CD4-positive, alpha-beta memory T cell (primary cell): ENCODE results near the gene SRRM3. TPM values are rescaled to one million over a fixed set of nuclear protein-coding genes. Genes with fewer than 3 reads are reported as not detected.
"Not testable (repeated sequence)": the region's sequence is repeated elsewhere in the genome, so short reads cannot be mapped to it uniquely, and the experiment has no call there.

Experiments used
- CTCF ChIA-PET: fragments of 350-600 bp; sonication (Branson Sonifier 250); formaldehyde crosslinking; loops from one replicate; lab custom pipeline; 2021; ENCODE audit warnings: inconsistent platforms; ENCODE audit not compliant: partially characterized antibody; lab: Charles Lee
- POLR2A ChIA-PET: fragments of 350-600 bp; sonication (Branson Sonifier 250); formaldehyde crosslinking; loops from one replicate; lab custom pipeline; 2021; ENCODE audit not compliant: partially characterized antibody; lab: Charles Lee
- DNase-seq, 5 donors: peaks; one replicate each; pipeline versions ENCODE4 v3.0.0 to v3.0.0-alpha.2; 2020 to 2022; ENCODE audit warnings: mixed read lengths in 1 of 5
- H3K27ac ChIP-seq: one replicate; pipeline ENCODE4 v1.7.0; 2013; ENCODE audit warnings: low read depth, low read length
- H3K27me3 ChIP-seq: 2 replicates; pipeline ENCODE4 v1.7.0; 2013; ENCODE audit warnings: mild to moderate bottlenecking, low read length, moderate library complexity; ENCODE audit not compliant: insufficient read depth
- H3K36me3 ChIP-seq: 2 replicates; pipeline ENCODE4 v1.7.0; 2013; ENCODE audit warnings: mild to moderate bottlenecking, low read length, moderate library complexity; ENCODE audit not compliant: insufficient read depth
- H3K4me1 ChIP-seq: 2 replicates; pipeline ENCODE4 v1.7.0; 2013; ENCODE audit warnings: mild to moderate bottlenecking, low read length, moderate library complexity; ENCODE audit not compliant: insufficient read depth
- H3K4me3 ChIP-seq, 2 donors: one replicate each; pipeline ENCODE4 v1.7.0; 2013; ENCODE audit warnings: low read length in 2 of 2, mild to moderate bottlenecking in 1 of 2
- H3K9me3 ChIP-seq, 2 donors: one replicate each; pipeline ENCODE4 v1.7.0; 2013; ENCODE audit warnings: low read length in 2 of 2, control low read depth in 1 of 2; ENCODE audit not compliant: control insufficient read depth in 1 of 2
- H3K27ac Mint-ChIP-seq, 7 donors: one replicate each; pipeline ENCODE4 v1.8.0; 2020 to 2021; ENCODE audit warnings: mixed read lengths in 7 of 7, mild to moderate bottlenecking in 6 of 7, inconsistent platforms in 3 of 7, moderate library complexity in 3 of 7
- H3K27me3 Mint-ChIP-seq, 2 donors: one replicate each; pipeline ENCODE4 v1.8.0; 2020 to 2021; ENCODE audit warnings: mixed read lengths in 2 of 2
- H3K36me3 Mint-ChIP-seq, 2 donors: one replicate each; pipeline ENCODE4 v1.8.0; 2020 to 2021; ENCODE audit warnings: mixed read lengths in 2 of 2, inconsistent platforms in 1 of 2, mild to moderate bottlenecking in 1 of 2
- H3K4me1 Mint-ChIP-seq, 4 donors: one replicate each; pipeline ENCODE4 v1.8.0; 2020 to 2021; ENCODE audit warnings: mixed read lengths in 4 of 4, mild to moderate bottlenecking in 1 of 4
- H3K4me3 Mint-ChIP-seq, 8 donors: one replicate each; pipeline ENCODE4 v1.8.0; 2020 to 2021; ENCODE audit warnings: mixed read lengths in 8 of 8, mild to moderate bottlenecking in 7 of 8, moderate library complexity in 6 of 8, inconsistent platforms in 3 of 8
- H3K9me3 Mint-ChIP-seq, 8 donors: one replicate each; pipeline ENCODE4 v1.8.0; 2020 to 2021; ENCODE audit warnings: mixed read lengths in 8 of 8, mild to moderate bottlenecking in 5 of 8, inconsistent platforms in 3 of 8, moderate library complexity in 1 of 8
- intact Hi-C: fragments of 100-400 bp; cut with micrococcal nuclease; formaldehyde crosslinking; loops from one replicate; pipeline ENCODE4 v1.15.1; 2023
- polyA plus RNA-seq, 2 donors: library from polyadenylated mRNA; unstranded; fragments of 300-500 nt; fragmentation: Illumina TruSeq; gene quantifications; one replicate each; pipeline ENCODE4 v1.2.3, GENCODE V29; 2021
- total RNA-seq, 2 experiments: library from RNA; stranded (reverse); gene quantifications; one replicate each; pipeline ENCODE4 v1.2.3, GENCODE V29; 2021

Gene SRRM3
- total and polyA plus RNA-seq, 4 experiments from 2014 or later = not detected

- H3K9me3 Mint-ChIP-seq, H3K27ac ChIP-seq, H3K4me1 ChIP-seq, H3K4me3 Mint-ChIP-seq, H3K27me3 Mint-ChIP-seq, H3K4me3 ChIP-seq, intact Hi-C loops, H3K4me1 Mint-ChIP-seq, H3K36me3 ChIP-seq, H3K36me3 Mint-ChIP-seq, DNase-seq, H3K9me3 ChIP-seq, POLR2A ChIA-PET, CTCF ChIA-PET, H3K27me3 ChIP-seq: not testable (repeated sequence)
- peak overlapping the region in 1 of 7 donors; percentile 4 for H3K27ac Mint-ChIP-seq
Observed at GRCh38 chr7:76162416-76163170, 39.1 kb upstream of the SRRM3 start.

- CTCF ChIA-PET = interaction anchor here (0.8 kb wide), 1 partner anchor 14 kb away, joined by 3 read pairs; no protein-coding TSS in a partner anchor
- H3K9me3 ChIP-seq, H3K4me3 ChIP-seq, DNase-seq, H3K27ac ChIP-seq, H3K4me1 Mint-ChIP-seq, intact Hi-C loops, H3K27me3 Mint-ChIP-seq, H3K9me3 Mint-ChIP-seq, H3K36me3 Mint-ChIP-seq, H3K36me3 ChIP-seq, H3K27me3 ChIP-seq, POLR2A ChIA-PET, H3K4me1 ChIP-seq: not testable (repeated sequence)
- peak overlapping the region in 3 of 8 donors; percentile 24 to 64 (median 58) for H3K4me3 Mint-ChIP-seq
- peak overlapping the region in 4 of 7 donors; percentile 9 to 70 (median 50) for H3K27ac Mint-ChIP-seq
Observed at GRCh38 chr7:76163812-76164211, 37.9 kb upstream of the SRRM3 start.

- intact Hi-C loops = no loop called here
- POLR2A ChIA-PET = interaction anchor here (1.7 to 1.8 kb wide), 2 partner anchors 117 to 152 kb away, joined by 8 to 15 read pairs; partner anchors contain the start of genes MDH2 and STYXL1
- H3K4me3 ChIP-seq = no peak overlapping the region
Observed at GRCh38 chr7:76165106-76165972, 36.4 kb upstream of the SRRM3 start.

GRCh38 chr7:76165973-76166403, 35.7 kb upstream of the SRRM3 start:
- H3K27me3 ChIP-seq = no peaks in the 10 kb centered on the region
- no peaks in the 10 kb centered on the region for H3K9me3 ChIP-seq
- no peaks in the 10 kb centered on the region for H3K27me3 Mint-ChIP-seq
- DNase-seq = no peak
- H3K4me1 ChIP-seq = peaks cover 6% of the 10 kb centered on the region
- intact Hi-C loops = loop anchor here (1.0 kb wide), 3 partner anchors 35 to 252 kb away; partner anchors contain the start of gene SRRM3
- peaks cover 2 to 8% (median 5%) of the 10 kb centered on the region in 4 donors for H3K4me1 Mint-ChIP-seq
- peak overlapping the region; percentile 87 to 93 (median 90) for H3K4me3 Mint-ChIP-seq
- no peaks in the 10 kb centered on the region for H3K9me3 Mint-ChIP-seq
- peak overlapping the region; percentile 90 to 97 (median 95) for H3K27ac Mint-ChIP-seq
- H3K36me3 ChIP-seq = no peaks in the 10 kb centered on the region
- peak overlapping the region; percentile 7 to 75 for H3K4me3 ChIP-seq
- POLR2A ChIA-PET = interaction anchor here (1.1 to 2.4 kb wide), 5 partner anchors 11 to 151 kb away, joined by 3 to 16 read pairs (median 8); partner anchors contain the start of genes MDH2 and STYXL1
- peak overlapping the region; percentile 66 for H3K27ac ChIP-seq
- H3K36me3 Mint-ChIP-seq = peaks cover 0 to 3% of the 10 kb centered on the region in 2 donors
- CTCF ChIA-PET = interaction anchor here (1.4 to 3.5 kb wide), 2 partner anchors 12 to 13 kb away, joined by 4 to 30 read pairs; no protein-coding TSS in a partner anchor

More at GRCh38 chr7:76165106-76165972, 36.4 kb upstream of the SRRM3 start:
- no peaks in the 10 kb centered on the region for H3K9me3 Mint-ChIP-seq
- Histone ChIP-seq H3K27ac (no peak overlapping the region), H3K9me3 (no peaks in the 10 kb centered on the region), H3K27me3 (no peaks in the 10 kb centered on the region), H3K4me1 (peaks cover 6% of the 10 kb centered on the region), H3K36me3 (no peaks in the 10 kb centered on the region)
- H3K4me1 Mint-ChIP-seq = peaks cover 2 to 8% (median 5%) of the 10 kb centered on the region in 4 donors
- CTCF ChIA-PET = interaction anchor here (3.5 kb wide), 1 partner anchor 13 kb away, joined by 30 read pairs; no protein-coding TSS in a partner anchor
- peak overlapping the region in 4 of 8 donors; percentile 58 to 92 (median 89) for H3K4me3 Mint-ChIP-seq
- H3K27ac Mint-ChIP-seq = peak overlapping the region in 6 of 7 donors; percentile 30 to 97 (median 64)
- peaks cover 0 to 3% of the 10 kb centered on the region in 2 donors for H3K36me3 Mint-ChIP-seq
- no peaks in the 10 kb centered on the region for H3K27me3 Mint-ChIP-seq
- no peak for DNase-seq

GRCh38 chr7:76166404-76167255, 35.1 kb upstream of the SRRM3 start:
- intact Hi-C loops = loop anchor here (1.0 kb wide), 3 partner anchors 35 to 252 kb away; partner anchors contain the start of gene SRRM3
- no peaks in the 10 kb centered on the region for H3K27me3 Mint-ChIP-seq
- ChIA-PET CTCF (interaction anchor here (0.8 to 3.5 kb wide), 4 partner anchors 12 to 148 kb away, joined by 3 to 30 read pairs (median 4); no protein-coding TSS in a partner anchor), POLR2A (interaction anchor here (0.9 to 2.4 kb wide), 6 partner anchors 11 to 193 kb away, joined by 3 to 16 read pairs (median 6); partner anchors contain the start of genes MDH2 and STYXL1)
- peak overlapping the region; percentile 87 to 93 (median 90) for H3K4me3 Mint-ChIP-seq
- H3K9me3 Mint-ChIP-seq = no peaks in the 10 kb centered on the region
- Histone ChIP-seq H3K36me3 (no peaks in the 10 kb centered on the region), H3K9me3 (no peaks in the 10 kb centered on the region), H3K27ac (peak overlapping the region; percentile 66), H3K27me3 (no peaks in the 10 kb centered on the region), H3K4me3 (peak overlapping the region; percentile 47 to 75), H3K4me1 (peaks cover 6% of the 10 kb centered on the region)
- peak; percentile 88 to 92 (median 92) for DNase-seq
- H3K27ac Mint-ChIP-seq = peak overlapping the region; percentile 90 to 97 (median 95)
- H3K36me3 Mint-ChIP-seq = peaks cover 0 to 3% of the 10 kb centered on the region in 2 donors
- peaks cover 2 to 8% (median 5%) of the 10 kb centered on the region in 4 donors for H3K4me1 Mint-ChIP-seq

- no peaks in the 10 kb centered on the region for H3K27me3 ChIP-seq
- no peak for DNase-seq
- Mint-ChIP-seq H3K4me3 (no peak overlapping the region), H3K36me3 (no peaks in the 10 kb centered on the region), H3K9me3 (peaks cover 0 to 2% (median 0%) of the 10 kb centered on the region in 8 donors), H3K27me3 (peaks cover 0 to 3% of the 10 kb centered on the region in 2 donors), H3K27ac (no peak overlapping the region), H3K4me1 (peaks cover 0 to 6% (median 4%) of the 10 kb centered on the region in 4 donors)
- ChIA-PET POLR2A (no interaction called here), CTCF (interaction anchor here (0.7 kb wide), 1 partner anchor 140 kb away, joined by 3 read pairs; no protein-coding TSS in a partner anchor)
- H3K36me3 ChIP-seq = no peaks in the 10 kb centered on the region
- H3K27ac ChIP-seq = no peak overlapping the region
- intact Hi-C loops = no loop called here
- no peaks in the 10 kb centered on the region for H3K9me3 ChIP-seq
- H3K4me1 ChIP-seq = no peaks in the 10 kb centered on the region
- H3K4me3 ChIP-seq = no peak overlapping the region
Observed at GRCh38 chr7:76173566-76174205, 28.0 kb upstream of the SRRM3 start.
